GM21515 (cell line): ENCODE data around the gene GPR156.

Source experiments
- ATAC-seq: cut with Tn5 transposase; IDR thresholded peaks from one replicate; pipeline ENCODE4 v1.9.1; 2021; ENCODE audit not compliant: unreplicated experiment

GPR156 gene

GRCh38 chr3:120129718-120130513 is 155.1 kb downstream of the GPR156 start:
- no peak for ATAC-seq

GRCh38 chr3:120129051-120129450 is 156.0 kb downstream of the GPR156 start:
- no peak for ATAC-seq

GRCh38 chr3:120125992-120126391 is 159.0 kb downstream of the GPR156 start:
- no peak for ATAC-seq

GRCh38 chr3:120119846-120120510 is 165.0 kb downstream of the GPR156 start:
- no peak for ATAC-seq
